CD4-positive, alpha-beta memory T cell (primary cell): Measurements from ENCODE around the gene AGPAT3. TPM values are rescaled to one million over a fixed set of nuclear protein-coding genes. Genes with fewer than 3 reads are reported as not detected.

Experiments
- CTCF ChIA-PET: fragments of 350-600 bp; sonication (Branson Sonifier 250); formaldehyde crosslinking; loops from one replicate; lab custom pipeline; 2021; ENCODE audit warnings: inconsistent platforms; ENCODE audit not compliant: partially characterized antibody; lab: Charles Lee
- POLR2A ChIA-PET: fragments of 350-600 bp; sonication (Branson Sonifier 250); formaldehyde crosslinking; loops from one replicate; lab custom pipeline; 2021; ENCODE audit not compliant: partially characterized antibody; lab: Charles Lee
- DNase-seq, 5 donors: peaks; one replicate each; pipeline versions ENCODE4 v3.0.0 to v3.0.0-alpha.2; 2020 to 2022; ENCODE audit warnings: mixed read lengths in 1 of 5
- H3K27ac ChIP-seq: one replicate; pipeline ENCODE4 v1.7.0; 2013; ENCODE audit warnings: low read depth, low read length
- H3K27me3 ChIP-seq: 2 replicates; pipeline ENCODE4 v1.7.0; 2013; ENCODE audit warnings: mild to moderate bottlenecking, low read length, moderate library complexity; ENCODE audit not compliant: insufficient read depth
- H3K36me3 ChIP-seq: 2 replicates; pipeline ENCODE4 v1.7.0; 2013; ENCODE audit warnings: mild to moderate bottlenecking, low read length, moderate library complexity; ENCODE audit not compliant: insufficient read depth
- H3K4me1 ChIP-seq: 2 replicates; pipeline ENCODE4 v1.7.0; 2013; ENCODE audit warnings: mild to moderate bottlenecking, low read length, moderate library complexity; ENCODE audit not compliant: insufficient read depth
- H3K4me3 ChIP-seq, 2 donors: one replicate each; pipeline ENCODE4 v1.7.0; 2013; ENCODE audit warnings: low read length in 2 of 2, mild to moderate bottlenecking in 1 of 2
- H3K9me3 ChIP-seq, 2 donors: one replicate each; pipeline ENCODE4 v1.7.0; 2013; ENCODE audit warnings: low read length in 2 of 2, control low read depth in 1 of 2; ENCODE audit not compliant: control insufficient read depth in 1 of 2
- H3K27ac Mint-ChIP-seq, 7 donors: one replicate each; pipeline ENCODE4 v1.8.0; 2020 to 2021; ENCODE audit warnings: mixed read lengths in 7 of 7, mild to moderate bottlenecking in 6 of 7, inconsistent platforms in 3 of 7, moderate library complexity in 3 of 7
- H3K27me3 Mint-ChIP-seq, 2 donors: one replicate each; pipeline ENCODE4 v1.8.0; 2020 to 2021; ENCODE audit warnings: mixed read lengths in 2 of 2
- H3K36me3 Mint-ChIP-seq, 2 donors: one replicate each; pipeline ENCODE4 v1.8.0; 2020 to 2021; ENCODE audit warnings: mixed read lengths in 2 of 2, inconsistent platforms in 1 of 2, mild to moderate bottlenecking in 1 of 2
- H3K4me1 Mint-ChIP-seq, 4 donors: one replicate each; pipeline ENCODE4 v1.8.0; 2020 to 2021; ENCODE audit warnings: mixed read lengths in 4 of 4, mild to moderate bottlenecking in 1 of 4
- H3K4me3 Mint-ChIP-seq, 8 donors: one replicate each; pipeline ENCODE4 v1.8.0; 2020 to 2021; ENCODE audit warnings: mixed read lengths in 8 of 8, mild to moderate bottlenecking in 7 of 8, moderate library complexity in 6 of 8, inconsistent platforms in 3 of 8
- H3K9me3 Mint-ChIP-seq, 8 donors: one replicate each; pipeline ENCODE4 v1.8.0; 2020 to 2021; ENCODE audit warnings: mixed read lengths in 8 of 8, mild to moderate bottlenecking in 5 of 8, inconsistent platforms in 3 of 8, moderate library complexity in 1 of 8
- intact Hi-C: fragments of 100-400 bp; cut with micrococcal nuclease; formaldehyde crosslinking; loops from one replicate; pipeline ENCODE4 v1.15.1; 2023
- polyA plus RNA-seq, 2 donors: library from polyadenylated mRNA; unstranded; fragments of 300-500 nt; fragmentation: Illumina TruSeq; gene quantifications; one replicate each; pipeline ENCODE4 v1.2.3, GENCODE V29; 2021
- total RNA-seq, 2 experiments: library from RNA; stranded (reverse); gene quantifications; one replicate each; pipeline ENCODE4 v1.2.3, GENCODE V29; 2021

Gene AGPAT3
- total and polyA plus RNA-seq, 4 experiments from 2014 or later = 16.0 to 76.7 (median 46.7) TPM

DNA sequence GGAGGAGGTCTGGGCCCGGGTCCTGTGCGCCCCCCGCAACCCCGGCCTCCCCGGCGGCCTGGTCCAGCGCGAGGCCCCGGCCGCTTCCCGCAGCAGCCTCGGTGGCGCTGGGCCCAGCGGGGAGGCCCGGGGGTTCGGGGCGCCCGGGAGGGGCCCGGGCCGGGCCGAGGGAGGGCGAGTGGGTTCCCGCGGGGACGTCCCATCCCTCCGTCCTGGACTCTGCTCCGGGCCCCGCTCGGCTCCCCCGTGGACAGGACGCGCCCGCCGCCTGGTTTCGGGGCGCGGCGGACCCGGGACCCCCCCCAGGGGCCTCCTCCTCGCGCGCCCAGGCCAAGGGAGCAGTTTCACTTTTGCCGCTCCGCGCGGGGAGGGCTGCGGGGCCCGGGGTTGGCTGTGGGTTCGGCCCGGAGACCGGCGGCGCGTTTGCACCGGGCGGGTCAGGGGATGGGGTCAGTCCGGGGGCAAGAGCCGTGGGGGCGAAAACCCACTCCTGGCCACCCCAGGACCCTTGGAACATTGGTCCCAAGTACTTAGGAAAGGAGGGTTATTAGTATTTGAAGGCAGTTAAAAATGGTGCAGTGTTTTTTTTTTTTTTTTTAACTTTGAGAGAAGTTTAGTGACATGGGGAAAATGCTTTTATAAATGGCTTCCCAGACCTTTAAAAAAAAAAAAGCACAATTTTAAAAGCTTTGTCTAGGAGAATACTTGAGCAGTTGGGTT is 677 bp downstream of the AGPAT3 start:
- ChIA-PET CTCF (no interaction called here), POLR2A (interaction anchor here (1.8 to 2.2 kb wide), 2 partner anchors 28 to 56 kb away, joined by 5 to 9 read pairs; no protein-coding TSS in a partner anchor)
- Mint-ChIP-seq H3K4me3 (peak overlapping the region; percentile 84 to 92 (median 88)), H3K36me3 (peaks cover 4 to 34% of the 10 kb centered on the region in 2 donors), H3K27me3 (peaks cover 0 to 1% of the 10 kb centered on the region in 2 donors), H3K27ac (peak overlapping the region; percentile 89 to 99 (median 95)), H3K4me1 (peaks cover 28 to 47% (median 39%) of the 10 kb centered on the region in 4 donors), H3K9me3 (no peaks in the 10 kb centered on the region)
- H3K36me3 ChIP-seq = peaks cover 10% of the 10 kb centered on the region
- peak; percentile 58 to 74 (median 64) for DNase-seq
- no peaks in the 10 kb centered on the region for H3K9me3 ChIP-seq
- no peaks in the 10 kb centered on the region for H3K27me3 ChIP-seq
- intact Hi-C loops = loop anchor here (1.0 to 2.0 kb wide), 3 partner anchors 51 to 77 kb away; partner anchors contain the start of gene RRP1
- peak overlapping the region; percentile 62 to 69 for H3K4me3 ChIP-seq
- H3K4me1 ChIP-seq = peaks cover 40% of the 10 kb centered on the region
- H3K27ac ChIP-seq = peak overlapping the region; percentile 72

DNA sequence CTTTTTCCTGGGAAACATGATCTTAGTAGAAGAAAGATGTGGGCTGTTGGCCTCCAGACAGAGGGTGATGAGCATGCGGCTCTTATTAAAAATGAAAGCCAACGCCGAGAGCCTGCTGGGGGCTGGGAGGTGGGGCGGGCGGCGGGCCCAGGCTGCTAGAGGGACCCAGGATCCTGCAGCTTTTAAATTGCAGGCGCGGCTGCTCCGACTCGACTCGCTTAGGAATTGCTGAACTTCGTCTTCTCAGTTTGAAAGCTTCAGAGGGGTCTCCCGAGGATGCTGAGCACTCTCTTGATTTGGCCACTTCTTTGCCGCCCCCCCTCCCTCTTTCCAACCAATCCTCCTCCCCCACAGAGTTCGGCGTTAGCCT is 1.2 kb downstream of the AGPAT3 start:
- DNase-seq = peak; percentile 29 to 63 (median 47)
- Mint-ChIP-seq H3K27ac (peak overlapping the region; percentile 93 to 99 (median 95)), H3K27me3 (peaks cover 0 to under 1% of the 10 kb centered on the region in 2 donors), H3K36me3 (peaks cover 4 to 38% of the 10 kb centered on the region in 2 donors), H3K4me1 (peaks cover 33 to 53% (median 44%) of the 10 kb centered on the region in 4 donors), H3K9me3 (no peaks in the 10 kb centered on the region), H3K4me3 (peak overlapping the region; percentile 84 to 92 (median 88))
- Histone ChIP-seq H3K27me3 (no peaks in the 10 kb centered on the region), H3K4me3 (peak overlapping the region; percentile 62 to 69), H3K27ac (peak overlapping the region; percentile 72), H3K4me1 (peaks cover 40% of the 10 kb centered on the region), H3K9me3 (no peaks in the 10 kb centered on the region), H3K36me3 (peaks cover 10% of the 10 kb centered on the region)
- CTCF ChIA-PET = interaction anchor here (1.1 kb wide), 1 partner anchor 55 kb away, joined by 3 read pairs; no protein-coding TSS in a partner anchor
- POLR2A ChIA-PET = interaction anchor here (0.8 to 2.2 kb wide), 4 partner anchors 27 to 104 kb away, joined by 3 to 9 read pairs (median 4); no protein-coding TSS in a partner anchor
- intact Hi-C loops = loop anchor here (1.0 to 2.0 kb wide), 3 partner anchors 51 to 77 kb away; partner anchors contain the start of gene RRP1

DNA sequence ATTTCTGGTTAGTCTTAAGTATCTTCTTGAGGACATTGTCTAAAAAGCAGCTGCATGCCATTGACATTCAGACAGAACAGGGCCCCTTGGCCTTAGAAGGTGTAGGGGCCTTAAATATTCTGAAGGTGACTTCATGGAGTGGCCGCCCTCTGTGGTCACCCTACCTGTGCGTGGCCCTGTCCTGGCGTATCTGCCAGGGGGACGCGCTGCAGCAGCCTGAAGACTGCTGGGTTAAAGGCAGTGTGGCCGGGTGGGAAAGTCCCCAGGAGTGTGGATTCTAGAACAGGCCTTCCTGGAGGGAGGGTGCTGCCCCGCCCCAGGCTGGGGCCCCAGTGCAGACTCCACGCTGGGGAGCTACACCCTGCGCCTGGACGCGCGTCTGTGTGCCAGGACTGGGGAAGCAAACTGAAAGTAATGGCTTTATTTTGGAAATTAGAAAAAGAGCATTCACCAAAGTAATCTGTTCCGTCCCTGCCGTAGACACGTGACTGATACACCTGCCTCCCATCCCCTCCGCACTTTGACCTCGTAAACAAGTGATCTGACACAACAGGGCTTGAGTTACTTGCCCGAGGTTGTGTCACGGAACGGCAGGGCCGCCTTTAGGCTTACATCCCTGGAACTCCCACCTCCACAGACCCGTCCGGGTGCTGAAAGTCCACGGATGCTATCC is 1.8 kb downstream of the AGPAT3 start:
- H3K27me3 ChIP-seq = no peaks in the 10 kb centered on the region
- no peaks in the 10 kb centered on the region for H3K9me3 ChIP-seq
- H3K4me3 Mint-ChIP-seq = peak overlapping the region; percentile 84 to 92 (median 88)
- H3K36me3 ChIP-seq = peaks cover 10% of the 10 kb centered on the region
- peaks cover 4 to 41% of the 10 kb centered on the region in 2 donors for H3K36me3 Mint-ChIP-seq
- no peaks in the 10 kb centered on the region for H3K27me3 Mint-ChIP-seq
- H3K4me1 Mint-ChIP-seq = peaks cover 37 to 58% (median 49%) of the 10 kb centered on the region in 4 donors
- H3K4me1 ChIP-seq = peaks cover 40% of the 10 kb centered on the region
- intact Hi-C loops = loop anchor here (1.0 to 2.0 kb wide), 3 partner anchors 50 to 78 kb away; partner anchors contain the start of gene RRP1
- CTCF ChIA-PET = interaction anchor here (1.1 kb wide), 1 partner anchor 54 kb away, joined by 3 read pairs; no protein-coding TSS in a partner anchor
- peak; percentile 50 to 84 (median 56) for DNase-seq
- H3K4me3 ChIP-seq = peak overlapping the region; percentile 62 to 66
- H3K27ac ChIP-seq = peak overlapping the region; percentile 72
- H3K27ac Mint-ChIP-seq = peak overlapping the region; percentile 93 to 99 (median 95)
- POLR2A ChIA-PET = interaction anchor here (0.6 to 2.2 kb wide), 5 partner anchors 17 to 104 kb away, joined by 3 to 9 read pairs (median 4); no protein-coding TSS in a partner anchor
- no peaks in the 10 kb centered on the region for H3K9me3 Mint-ChIP-seq

DNA sequence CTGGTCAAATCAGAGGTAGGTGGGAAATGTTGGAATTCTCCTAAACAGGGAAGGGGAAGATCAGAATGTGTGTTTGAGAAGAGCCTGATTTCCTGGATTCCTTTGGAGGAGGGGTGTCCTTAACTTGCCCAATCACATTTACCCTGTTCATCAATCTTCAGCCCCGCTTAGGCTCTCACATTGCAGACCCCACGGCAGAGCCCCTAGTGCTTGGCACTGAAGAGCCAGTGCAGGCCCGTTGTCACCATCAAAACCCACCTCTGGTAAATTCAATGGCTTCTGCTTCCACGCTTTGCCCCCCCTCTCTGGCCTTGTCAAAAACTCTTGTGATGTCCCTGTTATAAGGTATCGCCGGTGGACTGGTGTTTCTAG is 2.3 kb downstream of the AGPAT3 start:
- POLR2A ChIA-PET = interaction anchor here (0.6 to 2.2 kb wide), 4 partner anchors 16 to 54 kb away, joined by 3 to 9 read pairs (median 4); no protein-coding TSS in a partner anchor
- Mint-ChIP-seq H3K36me3 (peaks cover 4 to 41% of the 10 kb centered on the region in 2 donors), H3K9me3 (no peaks in the 10 kb centered on the region), H3K27me3 (no peaks in the 10 kb centered on the region), H3K4me1 (peaks cover 39 to 63% (median 52%) of the 10 kb centered on the region in 4 donors), H3K4me3 (peak overlapping the region; percentile 84 to 92 (median 88)), H3K27ac (peak overlapping the region; percentile 93 to 99 (median 95))
- intact Hi-C loops = loop anchor here (2.0 kb wide), 2 partner anchors 49 to 79 kb away; partner anchors contain the start of gene RRP1
- peak overlapping the region; percentile 62 to 66 for H3K4me3 ChIP-seq
- H3K27ac ChIP-seq = peak overlapping the region; percentile 72
- peaks cover 10% of the 10 kb centered on the region for H3K36me3 ChIP-seq
- CTCF ChIA-PET = interaction anchor here (1.1 kb wide), 1 partner anchor 54 kb away, joined by 3 read pairs; no protein-coding TSS in a partner anchor
- DNase-seq = peak in 1 of 5 donors; percentile 8
- no peaks in the 10 kb centered on the region for H3K27me3 ChIP-seq
- peaks cover 40% of the 10 kb centered on the region for H3K4me1 ChIP-seq
- no peaks in the 10 kb centered on the region for H3K9me3 ChIP-seq

DNA sequence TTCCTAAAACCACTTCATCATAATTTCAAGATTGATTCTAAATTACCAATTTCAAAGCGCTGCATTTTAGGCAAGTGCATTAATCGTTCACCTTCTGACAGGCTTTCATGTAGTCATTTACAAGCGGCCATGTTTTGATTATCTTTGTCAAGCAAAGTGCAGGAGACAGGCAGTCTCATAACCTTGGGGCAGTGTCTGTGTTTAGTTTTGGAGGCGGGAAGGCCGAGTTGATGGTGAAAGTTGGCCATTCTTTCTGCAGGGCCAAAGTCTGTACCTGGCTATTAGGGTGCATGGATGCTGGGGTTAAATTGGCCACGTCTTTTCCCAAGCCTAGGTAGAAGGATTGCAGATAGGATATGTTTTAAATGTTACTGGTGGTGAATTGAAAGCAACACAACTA is 2.9 kb downstream of the AGPAT3 start:
- Mint-ChIP-seq H3K4me1 (peaks cover 44 to 69% (median 58%) of the 10 kb centered on the region in 4 donors), H3K27me3 (no peaks in the 10 kb centered on the region), H3K36me3 (peaks cover 4 to 48% of the 10 kb centered on the region in 2 donors), H3K4me3 (peak overlapping the region; percentile 84 to 92 (median 88)), H3K9me3 (no peaks in the 10 kb centered on the region), H3K27ac (peak overlapping the region; percentile 93 to 99 (median 95))
- peaks cover 15% of the 10 kb centered on the region for H3K36me3 ChIP-seq
- CTCF ChIA-PET = no interaction called here
- no peaks in the 10 kb centered on the region for H3K27me3 ChIP-seq
- no peak overlapping the region for H3K27ac ChIP-seq
- no peaks in the 10 kb centered on the region for H3K9me3 ChIP-seq
- no peak overlapping the region for H3K4me3 ChIP-seq
- POLR2A ChIA-PET = interaction anchor here (1.0 kb wide), 1 partner anchor 25 kb away, joined by 3 read pairs; no protein-coding TSS in a partner anchor
- intact Hi-C loops = loop anchor here (2.0 kb wide), 2 partner anchors 49 to 79 kb away; partner anchors contain the start of gene RRP1
- no peak for DNase-seq
- H3K4me1 ChIP-seq = peaks cover 40% of the 10 kb centered on the region

DNA sequence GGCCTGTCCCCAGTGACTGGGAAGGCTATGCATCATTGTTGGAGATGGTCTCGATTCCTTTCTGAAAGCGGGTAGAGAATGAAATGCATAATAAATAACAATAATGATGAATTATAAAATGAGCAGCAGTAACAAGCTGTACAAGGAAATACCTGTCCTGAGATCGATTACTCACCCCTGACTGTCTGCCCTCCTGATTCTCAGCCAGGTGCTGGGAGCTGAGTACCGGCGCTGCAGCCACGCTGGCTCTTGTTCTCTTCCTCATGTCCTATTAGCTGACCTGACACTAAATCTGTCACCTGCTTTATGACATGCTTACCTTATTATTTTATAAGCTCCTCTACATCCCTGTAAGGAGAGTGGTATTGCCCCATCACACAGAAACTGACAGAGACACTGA is 3.4 kb downstream of the AGPAT3 start:
- Histone ChIP-seq H3K9me3 (no peaks in the 10 kb centered on the region), H3K4me3 (no peak overlapping the region), H3K36me3 (peaks cover 18% of the 10 kb centered on the region), H3K4me1 (peaks cover 40% of the 10 kb centered on the region), H3K27ac (no peak overlapping the region), H3K27me3 (no peaks in the 10 kb centered on the region)
- Mint-ChIP-seq H3K27ac (peak overlapping the region; percentile 70 to 99 (median 95)), H3K4me1 (peaks cover 44 to 72% (median 60%) of the 10 kb centered on the region in 4 donors), H3K27me3 (no peaks in the 10 kb centered on the region), H3K4me3 (peak overlapping the region in 6 of 8 donors; percentile 84 to 92 (median 88)), H3K9me3 (no peaks in the 10 kb centered on the region), H3K36me3 (peaks cover 4 to 50% of the 10 kb centered on the region in 2 donors)
- ChIA-PET POLR2A (interaction anchor here (1.0 kb wide), 1 partner anchor 24 kb away, joined by 3 read pairs; no protein-coding TSS in a partner anchor), CTCF (interaction anchor here (0.6 to 1.1 kb wide), 2 partner anchors 16 to 210 kb away, joined by 3 to 4 read pairs; no protein-coding TSS in a partner anchor)
- intact Hi-C loops = no loop called here
- no peak for DNase-seq
